Measurements from ENCODE around the gene TEX53.

GRCh38 chr9:114682846-114683245 is 25.2 kb upstream of the TEX53 start:
- TF ChIP-seq REST (IDR thresholded peaks at IDR 0.05; ENCODE audit: low read depth, low read length) = no peak
- no peak for TF ChIP-seq ZSCAN29 (IDR thresholded peaks at IDR 0.05)
- no peak for TF ChIP-seq HDGF (IDR thresholded peaks at IDR 0.05)
- no peak for TF ChIP-seq RAD21 (IDR thresholded peaks at IDR 0.05; ENCODE audit: insufficient read depth, low read depth, low read length)
- no peak for TF ChIP-seq CTCF (IDR thresholded peaks at IDR 0.05 in 2 of 3, conservative IDR thresholded peaks at IDR 0.05 in 1 of 3; ENCODE audit: control insufficient read depth in 2 of 3, extremely low read depth in 1 of 3, insufficient read depth in 1 of 3, low read depth in 3 of 3, low read length in 3 of 3)

Data from GM12878 (cell line).